Stimulated activated CD8-positive, alpha-beta memory T cell treated with anti-CD3 and anti-CD28 coated beads, Interleukin-2, amount 100 ng/mL, for 1 hour (primary cell): ENCODE data around the gene NGEF.

ENCODE experiments used
- DNase-seq, 2 donors: peaks; one replicate each; pipeline ENCODE4 v3.0.0-alpha.2; 2020; ENCODE audit warnings: low read depth in 2 of 2

NGEF gene

GRCh38 chr2:232967474-232967873 is 45.6 kb downstream of the NGEF start:
- DNase-seq: no peak

GRCh38 chr2:232966122-232966521 is 46.9 kb downstream of the NGEF start:
- no peak for DNase-seq

DNA sequence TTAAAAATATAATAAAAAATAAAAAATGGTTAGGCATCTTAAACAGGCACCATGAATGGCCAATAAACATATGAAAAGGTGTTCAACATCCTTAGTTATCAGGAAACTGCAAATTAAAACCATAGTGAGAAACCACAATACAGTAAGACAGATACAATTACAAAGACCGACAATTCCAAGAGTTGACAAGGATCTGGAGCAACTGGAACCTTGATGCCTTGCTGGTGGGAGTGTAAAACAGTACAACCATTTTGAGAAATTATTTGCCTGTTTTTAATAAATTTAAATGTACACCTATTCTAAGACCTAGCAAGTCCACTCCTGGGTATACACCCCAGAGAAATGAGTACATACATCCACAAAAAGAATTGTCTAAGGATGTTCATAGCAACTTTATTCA is 49.1 kb downstream of the NGEF start:
- no peak for DNase-seq

DNA sequence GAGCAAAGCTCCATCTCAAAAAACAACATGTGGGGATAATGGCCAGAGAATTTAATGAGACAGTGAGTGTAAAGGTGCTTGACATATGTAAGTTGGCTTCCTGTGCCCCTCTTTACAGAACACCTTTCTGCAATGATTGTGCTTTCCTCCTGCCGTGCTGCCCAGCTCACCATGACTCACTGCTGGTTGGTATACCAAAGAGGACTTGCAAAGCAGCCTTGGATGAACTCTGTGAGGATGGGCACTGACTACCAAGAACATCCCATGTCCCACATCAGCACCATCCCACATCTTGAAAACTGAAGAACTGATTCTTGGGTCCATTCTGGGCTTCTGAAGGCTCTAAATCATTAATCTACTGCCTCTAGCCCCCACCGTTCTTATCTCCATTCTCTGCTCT is 52.2 kb downstream of the NGEF start:
- no peak for DNase-seq

GRCh38 chr2:232959139-232959538 is 53.9 kb downstream of the NGEF start:
- DNase-seq: no peak

GRCh38 chr2:232957657-232958090 is 55.4 kb downstream of the NGEF start:
- no peak for DNase-seq

DNA sequence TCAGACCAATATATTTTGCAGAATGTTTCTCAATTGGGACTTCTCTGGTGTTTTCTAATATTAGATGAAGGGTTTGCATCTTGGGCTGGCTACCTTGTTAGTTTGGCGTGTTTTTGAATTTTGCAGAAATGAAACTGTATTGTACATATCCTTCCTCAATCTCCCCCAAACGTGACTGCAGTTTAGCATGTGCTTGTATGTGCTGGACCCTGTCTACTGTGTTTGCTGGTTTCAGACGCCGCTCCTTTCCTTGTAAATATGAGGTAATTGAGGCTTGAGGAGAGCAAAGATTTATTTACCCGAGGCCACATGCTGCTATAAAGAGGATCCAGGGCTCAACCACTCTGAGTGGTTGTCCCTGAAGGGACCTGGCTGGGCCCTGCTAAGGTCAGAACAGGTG is 57.2 kb downstream of the NGEF start:
- DNase-seq: no peak

GRCh38 chr2:232954691-232955090 is 58.4 kb downstream of the NGEF start:
- DNase-seq: no peak

- no peak for DNase-seq
These were observed 61.2 kb downstream of the NGEF start for GRCh38 chr2:232951891-232952290.

DNA sequence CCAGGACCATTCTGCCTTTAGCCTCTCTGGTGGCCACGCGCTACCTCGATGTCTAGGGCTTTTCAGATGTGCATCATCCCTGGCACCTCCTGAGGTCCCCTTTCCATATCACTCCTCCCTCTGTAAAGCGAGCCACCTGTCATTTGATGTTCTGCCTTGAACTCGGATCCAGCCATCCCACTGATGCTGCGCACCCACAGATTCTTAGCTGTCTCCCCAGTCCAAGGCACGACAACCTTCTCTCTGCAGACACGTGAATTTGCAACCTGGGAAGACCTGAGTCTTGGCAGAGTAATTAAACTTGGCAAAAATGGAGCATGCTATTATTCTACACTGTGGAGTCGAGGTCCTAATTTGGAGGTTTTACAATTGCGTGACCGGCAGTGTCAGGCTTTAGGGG is 61.9 kb downstream of the NGEF start:
- no peak for DNase-seq

DNA sequence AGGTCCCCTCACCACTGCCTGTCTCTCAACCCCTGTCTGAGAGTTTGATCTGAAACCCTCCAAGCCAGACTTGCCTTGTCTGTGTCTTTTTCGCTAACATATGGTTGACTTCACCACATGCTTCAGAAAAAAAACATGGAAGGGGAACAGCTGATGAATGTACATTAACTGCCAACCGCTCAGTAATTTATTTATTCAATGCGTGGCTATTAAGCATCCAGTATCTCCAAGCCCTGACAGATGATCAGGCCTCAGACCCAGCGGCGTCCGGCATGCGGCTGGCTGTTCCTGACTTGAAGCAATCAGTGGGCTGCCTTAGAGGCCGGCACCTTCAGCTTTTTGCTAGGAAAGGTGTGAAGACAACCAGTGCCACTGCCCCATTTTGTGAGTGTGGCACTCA is 62.3 kb downstream of the NGEF start:
- no peak for DNase-seq

DNA sequence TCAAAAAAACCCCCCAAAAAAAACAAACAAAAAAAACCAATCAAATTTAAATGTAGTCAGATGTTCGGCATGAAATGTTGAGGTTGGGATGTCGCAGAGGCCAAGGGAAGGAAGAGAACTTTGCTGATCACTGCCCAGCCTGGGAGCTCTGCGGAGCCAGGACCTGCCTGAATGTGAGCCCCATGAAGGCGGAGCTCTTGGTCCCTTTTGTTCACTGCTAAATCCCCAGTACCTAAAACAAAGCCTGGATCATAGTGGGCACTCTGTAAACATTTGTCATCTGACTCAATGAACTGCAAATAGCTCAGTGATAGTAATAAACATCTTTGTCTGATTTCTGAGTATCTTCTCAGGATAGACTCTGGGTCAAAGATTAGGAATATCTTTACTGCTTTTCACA is 64.0 kb downstream of the NGEF start:
- DNase-seq: no peak

DNA sequence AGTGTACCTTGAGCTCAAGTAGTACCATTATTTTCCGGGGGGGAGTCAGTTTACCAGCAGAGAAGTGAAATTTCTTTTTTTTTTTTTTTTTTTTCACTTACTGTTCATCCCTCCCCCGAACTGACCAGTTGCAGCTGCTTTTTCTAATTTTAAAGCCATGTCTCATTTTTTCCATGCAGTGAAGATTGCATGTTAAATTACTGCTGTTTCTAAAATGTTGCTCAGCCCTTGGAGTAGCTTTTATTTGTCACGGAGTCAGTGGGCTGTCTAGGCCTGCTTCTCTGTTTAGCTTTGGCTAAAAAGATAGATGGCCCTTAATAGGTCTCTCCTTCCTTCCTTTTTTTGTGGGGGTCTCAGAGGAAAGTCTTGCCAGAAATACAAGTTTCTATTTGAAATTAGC is 70.2 kb downstream of the NGEF start:
- no peak for DNase-seq

- DNase-seq: no peak
These were observed 71.0 kb downstream of the NGEF start for GRCh38 chr2:232941912-232942594.

DNA sequence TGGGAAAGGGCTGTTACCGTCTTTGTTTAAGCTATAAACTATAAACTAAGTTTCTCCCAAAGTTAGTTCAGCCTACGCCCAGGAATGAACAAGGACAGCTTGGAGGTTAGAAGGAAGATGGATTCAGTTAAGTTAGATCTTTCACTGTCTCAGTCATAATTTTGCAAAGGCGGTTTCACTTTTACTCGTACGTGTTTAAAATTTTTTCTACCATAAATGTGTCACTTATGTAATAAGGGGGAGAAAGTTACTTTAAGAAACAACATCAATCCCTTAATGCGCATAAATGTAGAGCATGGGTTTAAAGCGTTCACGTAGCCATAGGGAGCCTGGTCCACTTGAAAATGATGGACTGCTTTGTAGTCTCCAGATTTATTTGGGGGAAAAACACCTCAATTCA is 71.7 kb downstream of the NGEF start:
- no peak for DNase-seq

DNA sequence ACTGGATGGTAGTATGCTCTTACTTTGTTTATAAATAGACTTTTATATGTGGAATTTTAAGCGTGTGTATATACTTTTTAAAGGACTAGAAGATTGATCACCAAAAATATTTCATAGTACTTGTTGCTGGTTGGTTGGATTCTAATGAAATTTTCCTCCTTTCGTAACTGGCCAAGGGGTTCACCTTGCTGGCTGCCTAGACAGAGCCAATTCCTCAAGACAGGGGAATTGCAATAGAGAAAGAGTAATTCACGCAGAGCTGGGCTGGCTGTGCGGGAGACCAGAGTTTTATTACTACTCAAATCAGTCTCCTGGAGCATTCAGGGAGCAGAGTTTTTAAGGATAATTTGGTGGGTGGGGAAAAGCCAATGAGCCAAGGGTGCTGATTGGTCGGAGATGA is 72.3 kb downstream of the NGEF start:
- DNase-seq: no peak

DNA sequence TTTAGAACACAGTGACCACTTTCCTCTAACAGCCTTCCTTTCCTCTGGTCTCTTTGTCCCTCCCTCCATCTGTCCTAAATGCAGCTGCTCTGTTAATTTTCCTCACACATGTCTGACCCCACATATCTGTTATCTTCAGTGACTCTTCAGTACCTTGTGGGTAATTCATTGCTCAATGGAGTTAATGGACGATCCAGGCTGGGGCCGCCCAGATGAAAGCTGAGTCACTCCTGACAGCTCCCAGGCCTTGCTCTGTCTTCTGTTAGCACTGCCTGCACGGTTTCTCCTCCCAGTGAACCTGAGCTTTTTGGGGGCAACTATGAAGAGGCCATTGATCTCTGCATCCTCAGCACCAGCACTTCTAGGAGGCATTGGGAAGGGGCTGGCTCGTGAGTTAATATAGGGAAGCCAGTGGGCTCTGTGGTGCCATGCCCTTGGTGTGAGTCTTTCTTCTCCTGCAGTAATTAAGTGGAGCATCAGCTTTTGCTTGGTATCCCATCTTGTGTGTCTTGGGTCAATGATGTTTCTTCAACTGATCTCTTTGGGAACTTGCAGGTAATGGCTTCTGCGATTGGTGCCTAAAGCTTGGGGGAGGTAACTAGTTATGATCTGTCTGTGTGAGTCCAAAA is 75.7 kb downstream of the NGEF start:
- DNase-seq: no peak

DNA sequence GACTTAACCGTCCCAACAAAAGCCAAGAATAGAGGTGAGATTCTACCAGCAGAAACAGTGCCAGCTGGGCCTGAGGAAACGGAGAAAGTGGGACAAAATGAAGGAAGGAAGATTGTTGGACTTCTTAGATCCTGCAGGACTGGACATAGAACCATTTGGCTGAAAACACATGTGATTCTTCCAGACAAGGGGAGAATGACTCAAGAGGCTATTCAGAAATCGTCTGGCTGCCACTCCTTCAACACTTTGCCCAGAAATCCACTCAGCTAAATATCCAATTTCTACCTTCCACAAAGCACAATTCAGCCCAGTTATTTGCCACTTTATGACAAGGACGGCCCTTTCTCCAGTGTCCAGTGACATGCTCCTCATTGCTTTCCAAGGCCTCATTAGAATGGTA is 81.4 kb downstream of the NGEF start:
- no peak for DNase-seq

GRCh38 chr2:232930059-232930400 is 83.0 kb downstream of the NGEF start:
- DNase-seq: no peak

DNA sequence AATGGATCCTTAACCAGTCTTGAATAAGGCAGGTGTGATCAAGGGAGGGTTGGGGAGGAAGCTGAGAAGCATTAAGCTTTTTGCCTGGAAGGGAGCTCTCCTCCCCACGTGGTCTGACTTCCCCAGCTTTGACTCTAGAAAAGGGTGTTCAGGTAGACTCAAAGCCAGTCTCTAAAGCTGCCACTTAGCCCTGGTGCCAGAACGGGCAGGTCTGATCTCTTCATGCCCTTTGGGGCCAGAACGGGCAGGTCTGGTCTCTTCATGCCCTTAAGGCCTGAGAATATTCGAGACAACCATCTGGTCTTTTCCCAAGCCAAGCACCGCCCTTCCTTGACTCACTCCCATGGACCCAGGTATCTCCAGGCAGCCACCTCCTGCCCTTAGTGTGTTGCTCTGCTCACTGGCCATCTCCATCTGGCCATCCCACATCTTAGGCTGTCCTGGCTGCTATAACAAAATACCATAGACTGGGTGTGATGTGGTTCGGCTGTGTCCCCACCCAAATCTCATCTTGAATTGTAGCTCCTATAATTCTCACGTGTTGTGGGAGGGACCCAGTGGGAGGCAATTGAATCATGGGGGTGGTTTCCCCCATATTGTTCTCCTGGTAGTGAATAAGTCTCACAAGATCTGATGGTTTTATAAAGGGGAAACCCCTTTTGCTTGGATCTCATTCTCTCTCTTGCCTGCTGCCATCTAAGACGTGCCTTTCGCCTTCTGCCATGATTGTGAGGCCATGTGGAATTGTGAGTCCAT is 83.6 kb downstream of the NGEF start:
- no peak for DNase-seq

DNA sequence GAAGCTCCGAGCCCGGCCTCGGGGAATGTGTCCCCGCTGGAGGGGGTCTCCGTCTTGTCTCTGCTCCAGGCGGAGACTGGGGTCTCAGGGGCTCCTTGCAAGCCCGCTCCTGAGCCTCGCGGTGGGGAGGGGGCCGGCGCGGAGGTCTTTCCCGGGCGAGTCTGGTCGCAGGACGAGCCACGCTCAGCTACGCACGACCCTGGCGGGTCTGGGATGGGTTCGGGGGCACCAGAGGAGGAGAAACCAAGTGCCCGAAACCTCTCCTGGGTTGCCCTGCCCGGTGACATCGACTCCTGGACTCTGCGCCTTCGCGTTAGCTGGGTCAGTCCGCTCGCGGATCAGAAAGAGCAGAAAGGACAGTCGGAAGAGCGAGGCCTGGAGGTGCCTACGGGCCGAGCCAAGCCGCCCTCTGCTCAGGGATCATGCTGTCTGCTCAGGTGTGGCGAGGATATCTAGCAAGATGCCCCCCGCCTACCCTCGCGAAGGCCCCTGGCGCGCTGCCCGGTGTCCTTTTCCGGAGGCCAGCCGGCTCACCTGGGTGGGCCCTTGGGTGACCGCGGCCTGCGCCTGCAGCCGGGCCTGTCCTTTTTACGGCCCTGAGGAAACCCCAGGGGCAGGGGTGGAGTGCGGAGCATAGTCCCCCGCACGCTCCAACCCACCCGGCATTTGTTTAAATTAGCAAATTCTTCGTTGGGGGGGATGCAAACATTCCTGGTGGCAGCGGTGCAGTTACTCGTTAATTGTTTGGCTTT is 84.3 kb downstream of the NGEF start:
- DNase-seq: no peak

- no peak for DNase-seq
These were observed 85.1 kb downstream of the NGEF start for GRCh38 chr2:232927793-232928550.
